HG02885 (cell line): ENCODE measurements around the gene CINP.
"Not testable (repeated sequence)": the region's sequence is repeated elsewhere in the genome, so short reads cannot be mapped to it uniquely, and the experiment has no call there.

Experiments used
- ATAC-seq: cut with Tn5 transposase; IDR thresholded peaks from one replicate; pipeline ENCODE4 v1.9.1; 2021; ENCODE audit warnings: mild to moderate bottlenecking; ENCODE audit not compliant: unreplicated experiment, poor library complexity

The CINP gene

GRCh38 chr14:102321456-102322422 is 41.0 kb downstream of the CINP start:
- ATAC-seq = no peak

DNA sequence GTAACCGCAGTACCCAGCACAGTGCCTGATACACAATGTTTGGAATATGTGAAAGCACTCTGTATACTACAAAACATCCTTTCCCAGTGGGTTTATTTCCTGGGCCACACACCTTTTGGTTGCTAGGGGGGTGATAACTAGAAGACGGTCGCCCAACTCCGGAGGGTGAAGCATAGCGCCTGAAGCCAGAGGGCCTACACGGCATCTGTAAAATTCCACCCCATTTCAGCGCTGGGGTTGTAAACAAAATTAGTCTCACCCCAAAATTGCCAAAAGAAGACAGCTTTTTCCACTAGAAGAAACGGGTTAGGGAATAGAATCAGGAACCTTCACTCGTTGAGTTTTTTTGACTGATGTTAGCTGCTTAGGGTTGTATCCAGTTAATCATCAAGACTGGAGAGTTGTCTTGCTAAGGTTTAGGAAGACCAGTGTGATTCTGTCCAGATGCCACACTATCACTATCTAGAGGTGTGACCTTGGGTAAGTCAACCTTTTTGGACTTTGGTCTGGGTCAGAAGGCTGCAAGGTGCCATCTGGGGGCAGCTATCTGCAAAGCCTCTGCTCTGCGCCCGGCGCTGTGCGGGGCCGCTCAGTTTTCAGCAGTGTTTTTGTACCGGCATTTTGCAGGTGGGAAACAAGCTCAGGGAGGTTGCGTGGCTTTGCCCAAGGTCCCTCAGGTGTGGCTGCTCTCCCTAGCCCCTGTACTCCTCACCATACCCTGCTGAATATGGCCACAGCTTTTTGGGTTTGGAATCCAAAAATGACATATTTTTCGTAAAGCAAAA is 41.8 kb downstream of the CINP start:
- ATAC-seq = no peak

GRCh38 chr14:102320033-102320660 is 42.5 kb downstream of the CINP start:
- ATAC-seq = peak; percentile 31

DNA sequence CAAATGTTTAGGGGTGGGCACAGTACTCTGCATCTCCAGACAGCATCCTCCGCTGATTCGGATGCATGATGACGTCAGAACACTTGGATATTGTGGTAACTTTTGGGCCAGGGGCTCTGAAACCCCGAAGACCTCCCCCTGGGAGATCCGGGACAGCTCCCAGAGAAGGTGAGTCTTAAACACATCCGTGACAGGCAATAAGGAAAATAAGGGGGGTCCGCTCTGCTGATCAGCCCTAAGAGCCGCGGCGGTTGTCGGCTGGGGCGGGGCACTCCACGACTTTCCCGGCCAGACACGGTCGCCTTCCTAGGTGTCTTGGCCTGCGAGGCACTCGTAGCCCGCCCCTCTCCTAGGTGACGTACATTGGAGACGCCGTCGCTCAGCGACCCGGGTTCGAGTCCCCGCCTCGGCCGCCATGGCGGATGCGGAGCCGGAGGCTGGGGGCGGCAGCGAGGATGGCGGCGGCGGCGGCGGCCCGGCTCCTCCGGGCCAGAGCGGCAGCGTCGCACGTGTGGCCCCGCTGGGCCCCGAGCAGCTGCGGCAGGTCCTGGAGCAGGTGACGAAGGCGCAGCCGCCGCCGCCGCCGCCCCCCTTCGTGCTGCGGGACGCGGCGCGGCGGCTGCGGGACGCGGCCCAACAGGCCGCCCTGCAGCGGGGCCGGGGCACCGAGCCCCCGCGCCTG is 43.2 kb downstream of the CINP start, which contains the start of gene ZNF839:
ZNF839 (plus strand) TSS at position 396 of the 682 bp plus-strand sequence; CDS start at position 416, 20 bp downstream.
- ATAC-seq = peak; percentile 69

DNA sequence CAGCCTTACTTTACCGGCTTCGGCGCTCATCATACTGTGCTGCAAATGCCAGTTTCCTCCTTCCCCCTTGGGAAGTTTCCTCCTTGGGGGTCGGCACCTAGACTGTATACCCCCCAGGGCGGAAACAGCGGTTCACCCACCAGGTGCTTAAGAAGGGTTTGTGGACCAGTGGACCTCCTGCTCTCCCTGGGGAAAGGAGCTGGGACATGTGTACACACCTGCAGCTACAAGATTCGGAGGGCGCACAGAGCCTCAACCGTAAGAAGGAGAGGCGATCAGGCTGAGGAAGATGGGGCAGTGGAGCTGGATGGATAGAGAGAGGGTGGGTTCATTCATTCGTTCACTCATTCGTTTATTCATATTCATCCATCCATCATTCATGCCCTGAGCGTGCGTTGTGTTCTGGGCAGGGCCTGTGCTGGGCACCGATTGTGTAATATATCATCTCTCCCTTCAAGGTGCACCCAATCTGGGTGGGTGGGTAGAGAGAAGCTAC is 43.9 kb downstream of the CINP start:
- ATAC-seq = no peak

- ATAC-seq = no peak
These were observed 45.0 kb downstream of the CINP start for GRCh38 chr14:102317564-102318248.

GRCh38 chr14:102316743-102317563 is 45.7 kb downstream of the CINP start:
- ATAC-seq = peak; percentile 65

DNA sequence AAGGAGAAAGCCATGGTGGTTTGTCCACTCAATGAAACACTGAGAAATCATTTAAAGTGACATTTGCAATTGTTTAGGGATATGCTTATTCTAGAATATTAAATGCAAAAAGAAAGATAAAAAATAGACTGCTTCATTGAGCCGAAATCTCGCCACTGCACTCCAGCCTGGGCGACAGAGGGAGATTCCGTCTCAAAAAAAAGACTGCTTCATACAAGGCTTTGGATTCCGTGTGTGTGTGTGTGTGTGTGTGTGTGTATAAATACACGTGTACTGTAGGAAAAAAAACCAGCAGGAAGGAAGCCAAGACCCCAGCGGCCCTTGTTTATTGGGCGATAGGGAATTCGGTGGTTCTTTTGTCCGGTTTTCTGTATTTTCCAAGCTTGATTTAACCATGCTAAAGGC is 46.4 kb downstream of the CINP start:
- ATAC-seq = no peak

DNA sequence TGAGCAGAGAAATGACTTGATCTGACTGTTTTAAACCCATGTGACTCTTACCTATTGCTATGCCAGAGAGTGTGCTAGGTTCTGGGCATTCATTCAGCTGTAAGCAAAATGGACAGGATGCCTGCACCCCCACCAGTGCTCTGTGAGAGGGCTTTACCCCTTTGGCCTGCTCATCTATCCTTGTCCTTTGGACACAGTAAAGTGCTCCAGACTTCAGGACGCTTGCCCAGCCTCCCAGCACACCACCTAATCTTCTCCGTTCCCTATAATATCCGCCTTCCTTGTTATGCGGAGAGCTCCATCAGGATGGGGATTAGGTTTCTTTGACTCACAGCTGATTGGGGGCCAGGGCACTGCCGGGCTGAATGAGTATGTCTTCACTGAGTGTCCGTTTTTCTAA is 47.6 kb downstream of the CINP start:
- ATAC-seq = no peak

- ATAC-seq = peak; percentile 65
These were observed 48.3 kb downstream of the CINP start for GRCh38 chr14:102314242-102315011.

DNA sequence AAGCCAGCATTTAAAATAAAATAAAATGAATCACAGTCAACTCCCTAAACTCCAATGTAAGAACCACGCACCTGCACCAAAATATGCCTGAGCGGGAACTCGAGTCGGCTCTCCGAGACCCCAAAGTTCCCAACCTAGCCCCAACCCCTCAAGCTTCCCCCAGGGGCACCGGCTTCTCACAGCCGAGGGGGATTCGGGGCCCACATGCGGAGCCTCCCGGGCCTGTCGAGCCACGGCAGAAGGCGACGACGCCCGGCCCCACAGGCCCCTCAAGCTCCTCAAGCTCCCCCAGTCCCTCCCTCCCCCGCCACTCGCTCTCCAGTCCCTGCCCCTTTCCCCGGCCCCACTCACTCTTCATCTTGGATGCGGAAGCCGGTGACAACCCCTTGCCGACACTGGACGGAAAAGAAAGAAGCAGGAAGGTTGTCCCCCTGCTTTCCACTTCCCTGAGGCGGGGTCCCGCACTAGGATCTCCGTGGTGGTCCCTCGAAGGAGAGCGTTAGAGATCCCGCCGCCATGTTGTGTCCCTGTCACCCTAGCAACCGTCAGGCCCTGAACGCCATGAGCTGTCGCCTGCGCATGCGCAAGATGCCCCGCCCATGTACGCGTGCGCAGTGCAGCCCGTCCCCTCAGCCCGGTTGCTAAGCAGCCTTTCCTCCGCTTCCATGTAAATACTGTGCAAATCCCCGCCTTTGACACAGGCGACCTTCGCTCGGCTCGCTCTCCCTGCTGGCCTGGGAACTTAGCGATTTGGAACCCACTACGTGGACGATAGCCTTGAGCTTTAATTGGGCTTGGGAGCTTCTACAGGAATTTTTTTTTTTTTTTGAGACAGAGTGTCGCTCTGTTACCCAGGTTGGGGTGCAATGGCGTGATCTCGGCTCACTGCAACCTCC is 57.8 kb downstream of the CINP start, which contains the start of gene MOK:
MOK (minus strand) TSS at position 554 of the 896 bp plus-strand sequence; CDS start at position 358, 196 bp downstream.
- ATAC-seq = peak; percentile 98

- ATAC-seq = no peak
These were observed 59.0 kb downstream of the CINP start for GRCh38 chr14:102303664-102304063.

GRCh38 chr14:102298303-102299070 is 64.2 kb downstream of the CINP start:
- ATAC-seq = not testable (repeated sequence)
